GM10266 (cell line): ENCODE results near the gene IL17RD.
"Not testable (repeated sequence)": the region's sequence is repeated elsewhere in the genome, so short reads cannot be mapped to it uniquely, and the experiment has no call there.

Experiments
- DNase-seq: peaks from one replicate; pipeline ENCODE4 v3.0.0; 2012; ENCODE audit errors: extremely low spot score
- TF ChIP-seq, protein P1 (sequence below): IDR thresholded peaks from 2 replicates; pipeline ENCODE4 v1.5.1; 2012; ENCODE audit warnings: mild to moderate bottlenecking, low read depth; ENCODE audit not compliant: control insufficient read depth, insufficient read depth; ENCODE audit errors: missing control alignments

The IL17RD gene

GRCh38 chr3:57093489-57093888 is 71.7 kb downstream of the IL17RD start:
- DNase-seq = no peak
- TF ChIP-seq, protein P1, sequence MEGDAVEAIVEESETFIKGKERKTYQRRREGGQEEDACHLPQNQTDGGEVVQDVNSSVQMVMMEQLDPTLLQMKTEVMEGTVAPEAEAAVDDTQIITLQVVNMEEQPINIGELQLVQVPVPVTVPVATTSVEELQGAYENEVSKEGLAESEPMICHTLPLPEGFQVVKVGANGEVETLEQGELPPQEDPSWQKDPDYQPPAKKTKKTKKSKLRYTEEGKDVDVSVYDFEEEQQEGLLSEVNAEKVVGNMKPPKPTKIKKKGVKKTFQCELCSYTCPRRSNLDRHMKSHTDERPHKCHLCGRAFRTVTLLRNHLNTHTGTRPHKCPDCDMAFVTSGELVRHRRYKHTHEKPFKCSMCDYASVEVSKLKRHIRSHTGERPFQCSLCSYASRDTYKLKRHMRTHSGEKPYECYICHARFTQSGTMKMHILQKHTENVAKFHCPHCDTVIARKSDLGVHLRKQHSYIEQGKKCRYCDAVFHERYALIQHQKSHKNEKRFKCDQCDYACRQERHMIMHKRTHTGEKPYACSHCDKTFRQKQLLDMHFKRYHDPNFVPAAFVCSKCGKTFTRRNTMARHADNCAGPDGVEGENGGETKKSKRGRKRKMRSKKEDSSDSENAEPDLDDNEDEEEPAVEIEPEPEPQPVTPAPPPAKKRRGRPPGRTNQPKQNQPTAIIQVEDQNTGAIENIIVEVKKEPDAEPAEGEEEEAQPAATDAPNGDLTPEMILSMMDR = no peak

GRCh38 chr3:57091521-57092273 is 73.5 kb downstream of the IL17RD start:
- no peak for DNase-seq

DNA sequence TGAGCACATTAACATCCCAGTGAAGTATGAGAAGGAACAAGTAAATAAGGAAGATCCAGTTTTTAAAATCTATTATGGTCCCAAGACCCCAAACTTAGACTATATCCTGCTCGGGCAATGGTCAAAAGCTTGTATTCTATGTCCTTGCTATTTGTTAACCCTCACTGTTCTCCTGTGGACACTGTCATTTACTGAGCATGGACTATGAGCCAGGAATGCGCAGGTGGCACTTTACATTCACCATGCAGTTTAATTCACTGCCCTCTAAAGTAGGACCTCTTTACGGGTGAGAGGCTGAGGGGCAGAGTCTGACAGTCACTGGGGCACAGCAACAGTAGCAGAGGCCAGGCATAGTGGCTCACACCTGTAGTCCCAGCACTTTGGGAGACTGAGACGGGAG is 76.1 kb downstream of the IL17RD start:
- DNase-seq = no peak
- TF ChIP-seq, protein P1 = no peak

More at GRCh38 chr3:57091521-57092273, 73.5 kb downstream of the IL17RD start:
- TF ChIP-seq, protein P1 = no peak

- TF ChIP-seq, protein P1 = no peak
- DNase-seq = no peak
Measured at GRCh38 chr3:57088503-57088902, 76.7 kb downstream of the IL17RD start.

- no peak for DNase-seq
- TF ChIP-seq, protein P1 = no peak
Measured at GRCh38 chr3:57087361-57088092, 77.6 kb downstream of the IL17RD start.

DNA sequence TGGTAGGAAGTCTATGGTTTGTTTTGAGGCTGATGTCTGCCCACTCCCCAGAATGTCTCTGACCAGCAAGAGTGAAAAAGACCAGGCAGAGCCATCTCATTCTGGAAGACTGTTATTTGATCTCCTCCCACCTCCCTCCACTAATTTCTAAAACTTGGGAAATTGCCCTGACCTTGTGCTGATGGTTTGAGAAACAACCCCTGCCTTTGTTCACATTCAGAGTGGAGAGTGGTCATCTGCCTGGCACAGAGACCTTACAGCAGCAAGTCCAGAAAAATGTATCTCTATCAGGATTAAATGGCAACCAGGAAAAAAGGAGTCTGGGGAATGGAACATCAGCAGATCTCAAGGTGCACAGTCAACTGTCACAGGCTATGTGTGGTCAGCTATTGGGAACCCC is 79.0 kb downstream of the IL17RD start:
- DNase-seq = no peak
- TF ChIP-seq, protein P1 = no peak

DNA sequence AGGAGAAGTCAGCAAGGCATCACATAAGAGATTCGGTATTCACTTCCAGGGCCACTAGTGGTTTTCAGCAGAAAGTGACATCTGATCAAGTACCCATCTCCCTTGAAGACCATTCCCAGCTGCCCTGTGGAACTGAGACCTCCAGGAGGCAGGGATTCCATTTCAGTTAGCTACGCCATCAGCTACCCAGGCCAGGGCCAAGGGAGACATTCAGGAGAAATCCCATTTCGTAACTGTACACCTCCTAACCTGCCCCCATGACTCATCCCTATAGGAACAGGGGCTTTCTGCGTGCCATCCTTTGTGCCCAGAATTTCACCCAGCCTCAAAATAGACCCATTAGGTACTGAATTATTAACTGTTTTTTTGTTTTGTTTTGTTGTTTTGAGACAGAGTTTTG is 79.9 kb downstream of the IL17RD start:
- TF ChIP-seq, protein P1 = no peak
- no peak for DNase-seq

GRCh38 chr3:57083266-57083995 is 81.7 kb downstream of the IL17RD start:
- DNase-seq = not testable (repeated sequence)
